Natural killer cell (primary cell): ENCODE measurements around the gene SPACA6. TPM values are rescaled to one million over a fixed set of nuclear protein-coding genes. Genes with fewer than 3 reads are reported as not detected.

Experiments used
- ATAC-seq, 3 donors: fragments of 150-1000 bp in 2 of 3; fragments of 200-7000 bp in 1 of 3; cut with Tn5 transposase; 1 replicate in 1 of 3; 2 replicates in 2 of 3; pipeline ENCODE4 v1.10.0; 2021; ENCODE audit warnings: mild to moderate bottlenecking in 2 of 3, moderate library complexity in 2 of 3
- DNase-seq, 2 donors: peaks; one replicate each; pipeline versions ENCODE4 v3.0.0 to v3.0.0-alpha.2; 2013 to 2021; ENCODE audit warnings: mixed read lengths in 1 of 2
- H3K27ac ChIP-seq: one replicate; pipeline ENCODE4 v1.5.1; 2013; ENCODE audit warnings: mild to moderate bottlenecking, low read length
- H3K27me3 ChIP-seq: one replicate; pipeline ENCODE4 v1.6.1; 2013; ENCODE audit warnings: low read length; ENCODE audit not compliant: control insufficient read depth, insufficient read depth
- H3K36me3 ChIP-seq: one replicate; pipeline ENCODE4 v1.6.1; 2013; ENCODE audit warnings: low read length; ENCODE audit not compliant: control insufficient read depth, insufficient read depth
- H3K4me1 ChIP-seq: one replicate; pipeline ENCODE4 v1.6.1; 2013; ENCODE audit warnings: low read length; ENCODE audit not compliant: control insufficient read depth, insufficient read depth
- H3K4me3 ChIP-seq: one replicate; pipeline ENCODE4 v1.5.1; 2013; ENCODE audit warnings: low read length
- H3K9me3 ChIP-seq: one replicate; pipeline ENCODE4 v1.6.1; 2013; ENCODE audit warnings: low read length; ENCODE audit not compliant: control insufficient read depth, insufficient read depth
- H3K27ac Mint-ChIP-seq, 2 donors: one replicate each; pipeline ENCODE4 v1.8.0; 2022; ENCODE audit warnings: mild to moderate bottlenecking in 2 of 2, mixed read lengths in 2 of 2, moderate library complexity in 1 of 2
- H3K27me3 Mint-ChIP-seq, 2 donors: one replicate each; pipeline ENCODE4 v1.8.0; 2022; ENCODE audit warnings: low read depth in 2 of 2, mixed read lengths in 2 of 2
- H3K36me3 Mint-ChIP-seq: one replicate; pipeline ENCODE4 v1.8.0; 2022; ENCODE audit warnings: mixed read lengths
- H3K4me1 Mint-ChIP-seq, 2 donors: one replicate each; pipeline ENCODE4 v1.8.0; 2022; ENCODE audit warnings: mixed read lengths in 2 of 2
- H3K4me3 Mint-ChIP-seq: one replicate; pipeline ENCODE4 v1.8.0; 2022; ENCODE audit warnings: mild to moderate bottlenecking, moderate library complexity, mixed read lengths
- H3K9me3 Mint-ChIP-seq, 2 donors: one replicate each; pipeline ENCODE4 v1.8.0; 2022; ENCODE audit warnings: mixed read lengths in 2 of 2
- WGBS: methylation state at CpG from one replicate; pipeline ENCODE4 v1.1.7; 2013; ENCODE audit warnings: missing lambda C conversion rate; ENCODE audit not compliant: insufficient coverage; 5-methylcytosine and 5-hydroxymethylcytosine counted together
- intact Hi-C: fragments of 100-400 bp; cut with micrococcal nuclease; formaldehyde crosslinking; loops from one replicate; pipeline ENCODE4 v1.14.2; 2022
- total RNA-seq, 4 donors: library from RNA; stranded (reverse); fragments of 120-200 nt in 1 of 4; gene quantifications; one replicate each; pipeline versions ENCODE4 v1.2.3 to v1.2.4, GENCODE V29; 2013 to 2022
- TF ChIP-seq, protein P1 (sequence below): fragments of 200-600 bp; IDR thresholded peaks from one replicate; pipeline ENCODE4 v1.8.0; 2022; ENCODE audit warnings: antibody characterized with exemption

The SPACA6 gene
- total RNA-seq, 3 donors from 2014 or later (not counting 1 experiment from before 2014, with no cell fraction given): 2.2 to 9.4 (median 3.7) TPM

DNA sequence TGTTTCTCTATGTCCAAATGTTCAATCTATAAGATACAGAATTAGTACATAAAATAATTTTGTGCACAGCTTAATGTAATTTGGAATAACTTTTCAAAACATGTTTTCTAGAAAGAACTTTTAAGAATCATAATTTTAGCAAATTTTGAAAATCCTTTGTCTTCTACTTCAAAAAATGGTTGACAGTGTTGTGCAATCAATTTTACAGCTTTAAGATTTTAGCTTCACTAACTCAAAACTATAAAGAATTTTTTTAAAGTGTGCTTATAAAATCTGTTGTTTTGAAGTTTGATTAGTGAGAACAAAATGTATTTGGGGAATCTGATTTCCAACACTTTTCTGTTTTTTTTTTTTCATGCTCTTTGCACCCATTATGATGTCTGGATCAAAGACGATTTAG is 12.7 kb upstream of the SPACA6 start:
- Histone ChIP-seq H3K4me3 (no peak overlapping the region), H3K27ac (no peak overlapping the region), H3K36me3 (no peaks in the 10 kb centered on the region), H3K27me3 (peaks cover 4% of the 10 kb centered on the region), H3K4me1 (peaks cover 12% of the 10 kb centered on the region), H3K9me3 (peaks cover 16% of the 10 kb centered on the region)
- Mint-ChIP-seq H3K4me3 (no peak overlapping the region), H3K27me3 (peaks cover 12 to 23% of the 10 kb centered on the region in 2 donors), H3K36me3 (no peaks in the 10 kb centered on the region), H3K4me1 (peaks cover 7 to 15% of the 10 kb centered on the region in 2 donors), H3K9me3 (no peaks in the 10 kb centered on the region), H3K27ac (no peak overlapping the region)
- DNase-seq (no peak), ATAC-seq (no peak)
- WGBS: no CpG with 5 or more reads among the region's 1 CpG
- intact Hi-C loops: no loop called here
- TF ChIP-seq, protein P1, sequence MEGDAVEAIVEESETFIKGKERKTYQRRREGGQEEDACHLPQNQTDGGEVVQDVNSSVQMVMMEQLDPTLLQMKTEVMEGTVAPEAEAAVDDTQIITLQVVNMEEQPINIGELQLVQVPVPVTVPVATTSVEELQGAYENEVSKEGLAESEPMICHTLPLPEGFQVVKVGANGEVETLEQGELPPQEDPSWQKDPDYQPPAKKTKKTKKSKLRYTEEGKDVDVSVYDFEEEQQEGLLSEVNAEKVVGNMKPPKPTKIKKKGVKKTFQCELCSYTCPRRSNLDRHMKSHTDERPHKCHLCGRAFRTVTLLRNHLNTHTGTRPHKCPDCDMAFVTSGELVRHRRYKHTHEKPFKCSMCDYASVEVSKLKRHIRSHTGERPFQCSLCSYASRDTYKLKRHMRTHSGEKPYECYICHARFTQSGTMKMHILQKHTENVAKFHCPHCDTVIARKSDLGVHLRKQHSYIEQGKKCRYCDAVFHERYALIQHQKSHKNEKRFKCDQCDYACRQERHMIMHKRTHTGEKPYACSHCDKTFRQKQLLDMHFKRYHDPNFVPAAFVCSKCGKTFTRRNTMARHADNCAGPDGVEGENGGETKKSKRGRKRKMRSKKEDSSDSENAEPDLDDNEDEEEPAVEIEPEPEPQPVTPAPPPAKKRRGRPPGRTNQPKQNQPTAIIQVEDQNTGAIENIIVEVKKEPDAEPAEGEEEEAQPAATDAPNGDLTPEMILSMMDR: no peak

DNA sequence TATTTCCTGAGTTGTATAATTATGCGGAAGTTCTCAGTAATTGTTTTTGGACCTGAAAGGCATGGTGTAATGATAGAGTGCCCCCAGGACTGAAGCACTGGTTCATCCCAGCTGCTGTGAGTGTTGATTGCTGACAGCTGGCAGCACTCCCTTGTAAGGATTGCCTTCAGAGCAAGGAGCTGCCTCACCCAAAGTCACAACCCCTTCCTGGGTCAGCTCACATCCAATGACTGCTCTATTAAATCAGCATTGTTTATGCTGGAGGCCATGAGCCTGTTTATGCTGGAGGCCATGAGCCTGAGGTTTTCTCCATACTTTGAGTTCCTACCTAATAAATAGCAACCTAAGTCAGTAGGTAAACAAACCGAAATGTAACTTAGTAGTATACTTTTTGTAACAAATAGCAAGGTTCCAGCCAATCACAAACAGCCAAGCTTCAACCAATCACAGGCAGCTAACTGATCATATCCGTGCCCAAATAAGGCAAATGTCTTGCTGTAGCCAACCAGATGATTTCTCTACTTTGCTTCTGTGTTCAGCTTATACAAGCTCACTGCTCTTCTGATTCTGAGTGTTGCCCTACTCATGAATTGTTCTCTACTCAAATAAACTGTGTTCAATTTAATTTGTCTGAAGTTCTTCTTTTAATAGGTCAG is 11.7 kb upstream of the SPACA6 start:
- no peak overlapping the region for H3K27ac ChIP-seq
- TF ChIP-seq, protein P1: no peak
- no peak overlapping the region for H3K4me3 ChIP-seq
- no peak for DNase-seq
- ATAC-seq: no peak
- Mint-ChIP-seq H3K4me3 (no peak overlapping the region), H3K9me3 (no peaks in the 10 kb centered on the region), H3K4me1 (peaks cover 7 to 8% of the 10 kb centered on the region in 2 donors), H3K36me3 (no peaks in the 10 kb centered on the region), H3K27me3 (peaks cover 17 to 32% of the 10 kb centered on the region in 2 donors), H3K27ac (no peak overlapping the region)
- peaks cover 4% of the 10 kb centered on the region for H3K27me3 ChIP-seq
- WGBS: 67% methylated on average over 2 of the region's 3 CpGs
- intact Hi-C loops: no loop called here
- H3K9me3 ChIP-seq: peaks cover 16% of the 10 kb centered on the region
- peaks cover 8% of the 10 kb centered on the region for H3K4me1 ChIP-seq
- H3K36me3 ChIP-seq: no peaks in the 10 kb centered on the region

DNA sequence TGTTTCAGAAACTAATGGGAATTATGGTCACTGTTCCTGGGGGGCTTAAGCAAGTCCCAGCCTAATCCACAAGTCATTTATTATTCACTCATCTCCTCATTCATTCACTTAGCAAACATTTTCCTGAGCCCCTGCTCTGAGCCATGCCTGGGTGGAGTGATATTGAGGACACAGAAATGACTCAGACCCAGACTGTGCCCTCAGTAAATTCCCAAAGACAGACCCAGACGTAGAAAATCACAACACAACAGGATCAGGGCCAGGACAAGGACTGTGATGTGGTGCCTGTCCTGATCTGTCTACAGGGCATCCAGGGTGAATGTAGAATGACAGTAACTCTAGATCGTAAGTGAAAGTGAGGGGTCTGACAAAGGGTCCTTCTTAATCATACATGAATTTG is 7.0 kb upstream of the SPACA6 start:
- Histone ChIP-seq H3K36me3 (no peaks in the 10 kb centered on the region), H3K27me3 (peaks cover 24% of the 10 kb centered on the region), H3K4me1 (peaks cover 15% of the 10 kb centered on the region), H3K27ac (no peak overlapping the region), H3K4me3 (no peak overlapping the region), H3K9me3 (peaks cover 3% of the 10 kb centered on the region)
- Mint-ChIP-seq H3K9me3 (no peaks in the 10 kb centered on the region), H3K4me1 (peaks cover 6 to 20% of the 10 kb centered on the region in 2 donors), H3K36me3 (no peaks in the 10 kb centered on the region), H3K4me3 (no peak overlapping the region), H3K27me3 (peaks cover 41 to 53% of the 10 kb centered on the region in 2 donors), H3K27ac (no peak overlapping the region)
- DNase-seq: no peak
- WGBS: 86% methylated on average over 2 of the region's 2 CpGs
- ATAC-seq: no peak
- intact Hi-C loops: no loop called here
- TF ChIP-seq, protein P1: no peak
